ENCODE results near the gene ELP5.
A peak's percentile ranks its signal among the peaks of the same experiment; 100 is the strongest.
"Not testable (repeated sequence)": the region's sequence is repeated elsewhere in the genome, so short reads cannot be mapped to it uniquely, and the experiment has no call there.

ELP5 gene

DNA sequence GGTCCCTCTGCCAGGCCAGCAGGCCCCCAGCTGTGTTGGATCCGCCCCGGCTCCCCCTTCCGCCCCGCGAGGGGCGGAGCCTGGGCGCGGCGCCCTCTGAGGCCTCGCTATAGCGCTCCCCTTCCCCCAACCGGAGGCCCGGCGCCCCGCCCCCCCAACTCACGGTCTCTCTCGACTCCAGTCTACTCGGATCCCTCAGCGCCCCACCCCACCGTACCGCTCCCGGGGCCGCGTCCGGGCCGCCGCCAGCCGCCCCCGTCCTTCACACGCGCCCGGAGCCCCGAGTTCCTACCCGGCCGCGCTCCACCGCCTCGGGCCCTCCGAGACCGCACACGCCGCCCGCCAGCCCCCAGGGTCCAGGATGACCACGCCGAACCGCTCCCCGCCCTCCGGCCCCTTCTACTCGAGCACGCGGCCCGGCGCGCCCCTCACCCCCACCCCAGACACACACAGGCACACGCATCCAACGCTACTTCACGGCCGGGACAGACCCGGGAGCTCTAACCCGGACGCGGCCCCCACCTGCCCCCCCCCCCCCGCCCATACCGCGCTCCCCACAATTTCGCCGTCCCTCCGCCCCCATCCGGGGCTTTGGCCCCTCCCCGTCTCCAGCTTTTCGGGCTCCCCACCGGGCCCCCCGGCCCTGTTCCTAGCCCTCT lies 14.1 kb upstream of the ELP5 start:
- Histone ChIP-seq H3K27me3 (ENCODE audit: control insufficient read depth in 1 of 2, insufficient read depth in 2 of 2, low read length in 2 of 2) (no peaks in the 10 kb centered on the region), H3K4me3 (ENCODE audit: low read length in 2 of 2) (peak overlapping the region; percentile 54 to 96), H3K27ac (ENCODE audit: low read length) (peak overlapping the region; percentile 73), H3K9me3 (ENCODE audit: control insufficient read depth in 2 of 2, low read length in 2 of 2) (no peaks in the 10 kb centered on the region), H3K4me1 (ENCODE audit: control insufficient read depth, insufficient read depth, low read length) (peaks cover 54% of the 10 kb centered on the region), H3K9ac (ENCODE audit: low read length in 2 of 2) (peak overlapping the region in 1 of 2 donors; percentile 62), H3K36me3 (ENCODE audit: control insufficient read depth in 2 of 2, insufficient read depth in 2 of 2, low read length in 2 of 2) (peaks cover 19 to 20% of the 10 kb centered on the region in 2 donors)

DNA sequence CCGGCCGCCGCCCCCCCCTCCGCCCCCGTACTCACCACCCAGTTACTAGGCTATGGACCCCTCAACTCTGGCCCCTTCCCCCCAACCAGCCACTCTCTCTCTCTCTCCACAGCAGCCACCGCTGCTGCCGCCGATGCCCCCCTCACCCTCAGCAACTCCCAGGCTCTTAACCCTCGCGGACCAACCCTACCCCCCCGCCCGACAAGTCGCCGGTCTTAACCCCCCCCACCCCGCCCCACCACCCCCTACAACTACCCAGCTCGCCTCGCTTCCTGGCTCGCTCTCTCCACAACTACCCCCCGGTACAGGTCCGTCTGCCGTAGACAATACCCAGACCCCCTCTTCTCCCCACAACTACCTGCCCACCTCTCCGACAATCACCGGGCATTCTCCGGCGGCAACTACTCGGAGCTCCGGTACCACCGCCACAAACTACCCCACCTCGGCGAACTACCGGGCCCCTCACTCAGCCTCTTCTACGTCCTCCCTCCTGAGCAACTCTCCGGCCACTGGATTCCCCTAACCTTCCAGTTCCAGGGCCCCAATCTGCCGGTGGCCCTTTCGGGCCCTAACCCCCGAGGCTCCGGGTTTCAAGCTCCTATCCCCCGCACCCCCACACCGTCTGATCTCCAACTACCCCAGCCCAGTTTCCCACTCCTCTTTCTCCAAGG lies 13.5 kb upstream of the ELP5 start:
- peak overlapping the region; percentile 88 for H3K27ac ChIP-seq (ENCODE audit: low read length)
- peak overlapping the region; percentile 92 to 96 for H3K4me3 ChIP-seq (ENCODE audit: low read length in 2 of 2)
- H3K36me3 ChIP-seq (ENCODE audit: control insufficient read depth in 2 of 2, insufficient read depth in 2 of 2, low read length in 2 of 2): peaks cover 19 to 20% of the 10 kb centered on the region in 2 donors
- no peaks in the 10 kb centered on the region for H3K27me3 ChIP-seq (ENCODE audit: control insufficient read depth in 1 of 2, insufficient read depth in 2 of 2, low read length in 2 of 2)
- no peaks in the 10 kb centered on the region for H3K9me3 ChIP-seq (ENCODE audit: control insufficient read depth in 2 of 2, low read length in 2 of 2)
- peak overlapping the region; percentile 87 to 92 for H3K9ac ChIP-seq (ENCODE audit: low read length in 2 of 2)
- H3K4me1 ChIP-seq (ENCODE audit: control insufficient read depth, insufficient read depth, low read length): peaks cover 53% of the 10 kb centered on the region

GRCh38 chr17:7239091-7240027 lies 12.7 kb upstream of the ELP5 start, which contains the start of gene PHF23:
Gene PHF23 (minus strand): TSS chr17:7239457. CDS start chr17:7239279, 178 bp downstream.
- Histone ChIP-seq H3K4me3 (ENCODE audit: low read length in 2 of 2) (peak within 1 kb of the TSS; percentile 92 to 96), H3K27ac (ENCODE audit: low read length) (peak within 1 kb of the TSS; percentile 88), H3K9ac (ENCODE audit: low read length in 2 of 2) (peak within 1 kb of the TSS; percentile 87 to 92), H3K4me1 (ENCODE audit: control insufficient read depth, insufficient read depth, low read length) (peaks cover 54% of the 10 kb centered on the region), H3K27me3 (ENCODE audit: control insufficient read depth in 1 of 2, insufficient read depth in 2 of 2, low read length in 2 of 2) (no peaks in the 10 kb centered on the region), H3K9me3 (ENCODE audit: control insufficient read depth in 2 of 2, low read length in 2 of 2) (no peaks in the 10 kb centered on the region), H3K36me3 (ENCODE audit: control insufficient read depth in 2 of 2, insufficient read depth in 2 of 2, low read length in 2 of 2) (peaks cover 21 to 24% of the 10 kb centered on the region in 2 donors)

DNA sequence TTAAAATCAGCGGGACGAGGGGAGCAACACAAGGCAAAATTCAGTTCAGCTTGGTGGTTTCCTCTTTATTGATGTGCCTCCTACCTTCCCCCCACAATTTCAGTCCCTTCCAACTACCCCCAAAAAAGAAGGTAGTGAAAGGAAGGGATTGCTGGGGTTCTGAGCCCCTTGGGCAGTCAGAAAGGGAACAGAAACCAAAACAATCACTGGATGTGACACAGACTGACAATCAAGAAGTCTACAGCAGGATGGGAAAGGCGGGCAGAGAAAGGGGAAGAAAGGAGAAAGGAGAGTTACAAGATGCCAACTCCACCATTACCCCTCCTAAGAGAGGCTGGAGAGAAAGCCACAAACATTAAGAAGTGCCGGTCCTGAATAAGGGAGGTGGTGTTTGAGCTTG lies 11.6 kb upstream of the ELP5 start:
- Histone ChIP-seq H3K9me3 (ENCODE audit: control insufficient read depth in 2 of 2, low read length in 2 of 2) (no peaks in the 10 kb centered on the region), H3K27ac (ENCODE audit: low read length) (peak overlapping the region; percentile 25), H3K9ac (ENCODE audit: low read length in 2 of 2) (peak overlapping the region in 1 of 2 donors; percentile 6), H3K36me3 (ENCODE audit: control insufficient read depth in 2 of 2, insufficient read depth in 2 of 2, low read length in 2 of 2) (peaks cover 22 to 24% of the 10 kb centered on the region in 2 donors), H3K4me1 (ENCODE audit: control insufficient read depth, insufficient read depth, low read length) (peaks cover 44% of the 10 kb centered on the region), H3K27me3 (ENCODE audit: control insufficient read depth in 1 of 2, insufficient read depth in 2 of 2, low read length in 2 of 2) (no peaks in the 10 kb centered on the region), H3K4me3 (ENCODE audit: low read length in 2 of 2) (peak overlapping the region; percentile 92 to 96)

DNA sequence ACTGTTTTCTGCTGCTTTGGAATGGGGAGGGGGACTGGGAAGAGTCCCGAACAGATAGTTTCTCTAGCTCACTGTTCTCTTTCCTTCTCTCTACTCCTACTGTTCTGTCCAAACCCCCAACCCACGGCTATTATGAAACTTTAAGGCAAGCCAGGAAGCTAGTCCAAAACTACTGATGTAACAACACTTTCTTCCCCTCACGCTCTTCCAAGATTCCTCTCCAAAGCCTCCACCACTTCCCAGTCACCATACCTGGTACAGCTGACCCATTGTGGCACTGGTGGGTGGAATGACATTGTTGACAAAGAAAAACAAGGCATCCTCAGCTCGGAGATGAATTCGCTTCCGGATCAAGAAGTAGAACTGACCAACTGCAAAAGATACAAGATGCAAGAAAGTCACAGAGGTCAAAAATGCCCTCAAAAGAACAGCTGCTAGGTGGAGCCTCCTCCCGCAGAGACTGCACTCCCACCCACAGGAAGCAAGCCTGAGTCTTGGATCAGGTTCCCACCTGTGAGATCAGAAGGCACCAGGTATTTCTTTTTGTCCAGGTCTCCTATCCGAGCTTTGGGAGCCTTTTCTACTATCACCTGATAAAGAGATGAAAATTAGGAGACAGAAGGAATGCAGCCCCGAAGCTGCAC lies 10.8 kb upstream of the ELP5 start:
- Histone ChIP-seq H3K9ac (ENCODE audit: low read length in 2 of 2) (peak overlapping the region; percentile 91 to 99), H3K9me3 (ENCODE audit: control insufficient read depth in 2 of 2, low read length in 2 of 2) (no peaks in the 10 kb centered on the region), H3K4me1 (ENCODE audit: control insufficient read depth, insufficient read depth, low read length) (peaks cover 42% of the 10 kb centered on the region), H3K27ac (ENCODE audit: low read length) (peak overlapping the region; percentile 95), H3K27me3 (ENCODE audit: control insufficient read depth in 1 of 2, insufficient read depth in 2 of 2, low read length in 2 of 2) (no peaks in the 10 kb centered on the region), H3K4me3 (ENCODE audit: low read length in 2 of 2) (peak overlapping the region; percentile 92 to 96), H3K36me3 (ENCODE audit: control insufficient read depth in 2 of 2, insufficient read depth in 2 of 2, low read length in 2 of 2) (peaks cover 21% of the 10 kb centered on the region in 2 donors)

DNA sequence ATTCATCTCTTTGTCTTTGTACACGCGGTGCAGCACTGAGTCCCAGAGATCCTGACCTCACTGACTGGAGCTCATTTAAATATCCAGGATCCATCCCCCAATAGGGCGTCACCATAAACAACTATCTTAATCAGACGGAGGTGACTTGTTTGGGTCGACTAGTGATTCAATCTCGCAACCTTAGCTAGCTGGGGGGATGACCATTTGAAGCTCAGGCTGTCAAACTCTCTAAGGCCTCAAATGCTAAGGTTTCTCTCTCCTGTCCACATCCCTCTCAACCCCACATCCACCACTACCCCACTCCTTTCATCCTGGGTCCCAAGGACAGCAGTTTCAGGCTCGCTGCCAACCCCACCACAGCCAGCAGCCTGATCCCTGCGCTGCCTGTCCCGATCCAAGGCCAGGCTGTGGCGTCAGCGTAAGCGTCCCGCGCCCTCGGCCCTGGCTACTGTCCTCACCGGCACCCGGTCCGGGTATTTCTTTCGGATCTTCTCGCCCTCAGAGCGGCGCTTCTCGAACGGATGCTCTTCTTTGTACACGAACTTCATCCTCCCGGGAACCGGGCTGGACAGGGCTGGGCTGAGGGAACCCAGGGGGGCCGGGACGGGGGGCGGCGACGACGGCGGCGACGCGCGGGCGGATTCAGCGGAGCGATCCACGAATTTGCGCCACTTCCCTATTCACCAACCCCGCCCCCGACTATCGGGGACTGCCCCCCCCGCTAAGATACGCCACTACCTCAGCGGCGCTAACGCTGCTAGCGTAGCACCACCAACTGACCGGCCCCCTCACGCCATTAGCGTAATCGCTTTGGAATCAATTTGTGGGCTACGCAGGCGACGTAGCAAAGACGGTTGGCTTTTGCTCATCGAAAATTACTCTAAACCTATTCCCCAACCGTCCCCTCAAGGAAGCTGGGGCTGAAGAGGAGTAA lies 10.0 kb upstream of the ELP5 start, which contains the start of gene GABARAP:
Gene GABARAP, minus strand, starts transcription at position 667 of the 934 bp plus-strand sequence. Its CDS starts 119 bp downstream, at position 548.
- H3K36me3 ChIP-seq (ENCODE audit: control insufficient read depth in 2 of 2, insufficient read depth in 2 of 2, low read length in 2 of 2): peaks cover 27 to 30% of the 10 kb centered on the region in 2 donors
- peak within 1 kb of the TSS; percentile 91 to 99 for H3K9ac ChIP-seq (ENCODE audit: low read length in 2 of 2)
- no peaks in the 10 kb centered on the region for H3K27me3 ChIP-seq (ENCODE audit: control insufficient read depth in 1 of 2, insufficient read depth in 2 of 2, low read length in 2 of 2)
- peak within 1 kb of the TSS; percentile 92 to 96 for H3K4me3 ChIP-seq (ENCODE audit: low read length in 2 of 2)
- H3K4me1 ChIP-seq (ENCODE audit: control insufficient read depth, insufficient read depth, low read length): peaks cover 37% of the 10 kb centered on the region
- no peaks in the 10 kb centered on the region for H3K9me3 ChIP-seq (ENCODE audit: control insufficient read depth in 2 of 2, low read length in 2 of 2)
- peak within 1 kb of the TSS; percentile 95 for H3K27ac ChIP-seq (ENCODE audit: low read length)

DNA sequence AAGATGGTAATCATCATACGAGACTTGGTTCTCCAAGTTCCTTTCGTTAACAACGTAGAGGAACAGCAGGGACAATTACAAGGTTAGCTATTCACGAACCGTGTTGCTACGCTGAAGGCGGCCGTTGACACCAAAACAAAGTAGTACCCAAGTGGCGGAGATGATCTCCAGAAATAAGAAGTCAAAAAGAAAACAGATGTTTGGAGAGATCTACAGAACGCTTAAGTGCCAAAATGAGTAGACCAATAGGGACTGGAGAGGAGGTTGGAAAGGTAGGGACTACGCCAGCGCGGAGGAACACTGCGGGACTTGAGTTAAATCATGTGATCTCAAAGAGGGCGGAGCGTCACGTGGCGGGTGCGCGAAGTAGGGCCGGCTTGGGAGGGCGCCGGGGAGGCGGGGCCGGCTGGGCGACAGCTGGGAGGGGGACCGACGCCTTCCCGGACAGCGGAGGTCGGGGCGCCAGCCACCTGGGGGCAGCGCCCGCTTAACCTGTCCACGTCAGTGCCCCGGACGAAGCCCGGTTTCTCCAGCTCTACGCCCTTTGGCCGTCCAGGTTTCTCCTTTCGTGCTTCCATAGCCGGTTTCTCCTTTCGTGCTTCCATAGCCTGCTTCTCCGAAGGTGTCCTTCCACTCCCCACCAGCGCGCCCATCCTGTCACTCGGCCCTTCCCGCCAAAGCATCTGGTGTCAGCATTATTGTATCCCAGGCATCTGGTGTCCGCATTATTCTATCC lies 9.1 kb upstream of the ELP5 start:
- Histone ChIP-seq H3K27me3 (ENCODE audit: control insufficient read depth in 1 of 2, insufficient read depth in 2 of 2, low read length in 2 of 2) (no peaks in the 10 kb centered on the region), H3K27ac (ENCODE audit: low read length) (peak overlapping the region; percentile 95), H3K4me3 (ENCODE audit: low read length in 2 of 2) (peak overlapping the region; percentile 92 to 96), H3K36me3 (ENCODE audit: control insufficient read depth in 2 of 2, insufficient read depth in 2 of 2, low read length in 2 of 2) (peaks cover 27 to 31% of the 10 kb centered on the region in 2 donors), H3K9me3 (ENCODE audit: control insufficient read depth in 2 of 2, low read length in 2 of 2) (no peaks in the 10 kb centered on the region), H3K4me1 (ENCODE audit: control insufficient read depth, insufficient read depth, low read length) (peaks cover 32% of the 10 kb centered on the region), H3K9ac (ENCODE audit: low read length in 2 of 2) (peak overlapping the region; percentile 91 to 99)

- peaks cover 27 to 31% of the 10 kb centered on the region in 2 donors for H3K36me3 ChIP-seq (ENCODE audit: control insufficient read depth in 2 of 2, insufficient read depth in 2 of 2, low read length in 2 of 2)
- H3K27me3 ChIP-seq (ENCODE audit: control insufficient read depth in 1 of 2, insufficient read depth in 2 of 2, low read length in 2 of 2): no peaks in the 10 kb centered on the region
- peak overlapping the region; percentile 92 to 96 for H3K4me3 ChIP-seq (ENCODE audit: low read length in 2 of 2)
- H3K4me1 ChIP-seq (ENCODE audit: control insufficient read depth, insufficient read depth, low read length): peaks cover 32% of the 10 kb centered on the region
- H3K27ac ChIP-seq (ENCODE audit: low read length): peak overlapping the region; percentile 95
- peak overlapping the region; percentile 91 to 99 for H3K9ac ChIP-seq (ENCODE audit: low read length in 2 of 2)
- H3K9me3 ChIP-seq (ENCODE audit: control insufficient read depth in 2 of 2, low read length in 2 of 2): no peaks in the 10 kb centered on the region
Observed at GRCh38 chr17:7243453-7243729, 8.6 kb upstream of the ELP5 start.

- not testable (repeated sequence) for H3K4me3 ChIP-seq (ENCODE audit: low read length in 2 of 2); H3K9ac ChIP-seq (ENCODE audit: low read length in 2 of 2); H3K27me3 ChIP-seq (ENCODE audit: control insufficient read depth in 1 of 2, insufficient read depth in 2 of 2, low read length in 2 of 2); H3K9me3 ChIP-seq (ENCODE audit: control insufficient read depth in 2 of 2, low read length in 2 of 2)
- H3K36me3 ChIP-seq (ENCODE audit: control insufficient read depth in 2 of 2, insufficient read depth in 2 of 2, low read length in 2 of 2): peaks cover 27 to 31% of the 10 kb centered on the region in 2 donors
- H3K27ac ChIP-seq (ENCODE audit: low read length): peak overlapping the region; percentile 95
- peaks cover 35% of the 10 kb centered on the region for H3K4me1 ChIP-seq (ENCODE audit: control insufficient read depth, insufficient read depth, low read length)
Observed at GRCh38 chr17:7243838-7244237, 8.2 kb upstream of the ELP5 start.

Data from stomach smooth muscle (tissue), 2 donors.